DND-41 (cell line): Measurements from ENCODE around the gene CYP27B1.

ENCODE experiments used
- ATAC-seq: fragments of 200-7000 bp; cut with Tn5 transposase; 3 replicates; pipeline ENCODE4 v1.9.1; 2021; ENCODE audit warnings: low read depth; ENCODE audit not compliant: insufficient read depth
- DNase-seq: peaks from one replicate; pipeline ENCODE4 v3.0.0-alpha.2; 2020
- H2AFZ ChIP-seq: 2 replicates; pipeline ENCODE4 v1.6.0; 2012; ENCODE audit warnings: low read depth, low read length
- H3K27ac ChIP-seq: 2 replicates; pipeline ENCODE4 v1.5.1; 2012; ENCODE audit warnings: low read length, inconsistent platforms
- H3K27me3 ChIP-seq: fragments of 200-600 bp; sonication (generic); 2 replicates; pipeline ENCODE4 v1.6.0; 2012; ENCODE audit warnings: low read length, mild to moderate bottlenecking, inconsistent platforms; ENCODE audit not compliant: insufficient read depth, poor library complexity
- H3K36me3 ChIP-seq: 2 replicates; pipeline ENCODE4 v1.5.1; 2012; ENCODE audit warnings: low read length, inconsistent platforms; ENCODE audit not compliant: insufficient read depth
- H3K4me1 ChIP-seq: 2 replicates; pipeline ENCODE4 v1.5.1; 2012; ENCODE audit warnings: mild to moderate bottlenecking, low read length; ENCODE audit not compliant: insufficient read depth
- H3K4me2 ChIP-seq: 2 replicates; pipeline ENCODE4 v1.6.0; 2012; ENCODE audit warnings: mild to moderate bottlenecking, moderate library complexity, low read length, inconsistent platforms; ENCODE audit not compliant: insufficient read depth
- H3K4me3 ChIP-seq, 2 experiments: fragments of 200-600 bp in 1 of 2; shearing (Covaris generic) in 1 of 2; 2 replicates each; pipeline ENCODE4 v1.5.1; 2012 to 2016; ENCODE audit warnings: inconsistent platforms in 2 of 2, low read length in 2 of 2, mild to moderate bottlenecking in 2 of 2, low read depth in 1 of 2, moderate library complexity in 1 of 2
- H3K79me2 ChIP-seq: 2 replicates; pipeline ENCODE4 v1.6.0; 2012; ENCODE audit warnings: low read length, inconsistent platforms; ENCODE audit not compliant: insufficient read depth
- H3K9ac ChIP-seq: 2 replicates; pipeline ENCODE4 v1.6.0; 2012; ENCODE audit warnings: low read depth, mild to moderate bottlenecking, inconsistent platforms, low read length, moderate library complexity
- H3K9me3 ChIP-seq: 2 replicates; pipeline ENCODE4 v1.5.1; 2012; ENCODE audit warnings: low read length, moderate library complexity, mild to moderate bottlenecking, inconsistent platforms; ENCODE audit not compliant: insufficient read depth, severe bottlenecking
- H4K20me1 ChIP-seq: 2 replicates; pipeline ENCODE4 v1.6.0; 2012; ENCODE audit warnings: low read length; ENCODE audit not compliant: insufficient read depth
- EZH2 ChIP-seq: IDR thresholded peaks from 3 replicates; pipeline ENCODE4 v1.6.1; 2012; ENCODE audit warnings: borderline replicate concordance, low read depth, mild to moderate bottlenecking, moderate library complexity, low read length, inconsistent platforms; ENCODE audit not compliant: severe bottlenecking
- TF ChIP-seq, protein P1 (sequence below): IDR thresholded peaks from 2 replicates; pipeline ENCODE4 v1.5.1; 2012; ENCODE audit warnings: borderline replicate concordance, low read length, moderate library complexity, mild to moderate bottlenecking; ENCODE audit not compliant: poor library complexity, severe bottlenecking; ENCODE audit errors: extremely low read depth

Gene CYP27B1

DNA sequence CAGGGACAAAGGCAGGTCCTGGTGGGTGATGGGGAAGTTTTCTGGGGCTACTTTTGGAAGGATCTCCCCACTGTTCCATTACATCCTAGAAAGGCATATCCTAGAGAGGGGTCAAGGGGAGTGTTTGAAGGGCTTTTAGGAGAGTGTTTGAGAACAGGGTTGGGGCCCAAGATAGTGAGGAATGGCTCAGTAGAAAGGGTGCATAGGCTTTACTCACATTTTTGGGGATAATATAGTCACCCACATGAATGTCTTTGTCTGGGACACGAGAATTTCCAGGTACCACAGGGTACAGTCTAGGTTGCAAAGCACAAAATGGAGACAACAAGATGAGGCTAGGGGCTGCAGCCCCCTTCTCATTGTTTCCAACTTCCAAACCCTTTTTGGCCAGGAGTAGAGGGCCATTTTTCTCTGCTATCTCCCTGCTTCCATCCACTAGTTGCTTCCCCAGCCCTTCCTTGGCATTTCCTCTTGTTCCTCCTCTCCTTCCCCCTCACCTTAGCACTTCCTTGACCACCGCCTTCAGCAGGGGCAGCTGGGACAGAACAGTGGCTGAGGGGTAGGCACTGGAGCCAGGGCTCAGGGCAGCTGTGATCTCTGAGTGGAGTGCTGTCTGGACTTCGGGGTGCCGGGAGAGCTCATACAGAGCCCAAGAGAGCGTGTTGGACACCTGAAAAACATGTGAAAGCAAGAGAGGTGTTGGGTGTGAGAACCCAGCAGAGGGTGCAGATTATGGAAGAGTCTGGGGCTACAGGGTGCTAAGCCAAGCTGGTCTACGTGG is 2.8 kb downstream of the CYP27B1 start:
- Histone ChIP-seq H4K20me1 (peaks cover 18% of the 10 kb centered on the region), H2AFZ (no peak overlapping the region), H3K79me2 (no peaks in the 10 kb centered on the region), H3K36me3 (peaks cover 24% of the 10 kb centered on the region), H3K4me1 (no peaks in the 10 kb centered on the region), H3K27ac (no peak overlapping the region), H3K9ac (no peak overlapping the region), H3K4me2 (no peak overlapping the region), H3K4me3 (no peak overlapping the region), H3K27me3 (no peaks in the 10 kb centered on the region), H3K9me3 (no peaks in the 10 kb centered on the region)
- TF ChIP-seq EZH2, result no peak
- TF ChIP-seq, protein P1, sequence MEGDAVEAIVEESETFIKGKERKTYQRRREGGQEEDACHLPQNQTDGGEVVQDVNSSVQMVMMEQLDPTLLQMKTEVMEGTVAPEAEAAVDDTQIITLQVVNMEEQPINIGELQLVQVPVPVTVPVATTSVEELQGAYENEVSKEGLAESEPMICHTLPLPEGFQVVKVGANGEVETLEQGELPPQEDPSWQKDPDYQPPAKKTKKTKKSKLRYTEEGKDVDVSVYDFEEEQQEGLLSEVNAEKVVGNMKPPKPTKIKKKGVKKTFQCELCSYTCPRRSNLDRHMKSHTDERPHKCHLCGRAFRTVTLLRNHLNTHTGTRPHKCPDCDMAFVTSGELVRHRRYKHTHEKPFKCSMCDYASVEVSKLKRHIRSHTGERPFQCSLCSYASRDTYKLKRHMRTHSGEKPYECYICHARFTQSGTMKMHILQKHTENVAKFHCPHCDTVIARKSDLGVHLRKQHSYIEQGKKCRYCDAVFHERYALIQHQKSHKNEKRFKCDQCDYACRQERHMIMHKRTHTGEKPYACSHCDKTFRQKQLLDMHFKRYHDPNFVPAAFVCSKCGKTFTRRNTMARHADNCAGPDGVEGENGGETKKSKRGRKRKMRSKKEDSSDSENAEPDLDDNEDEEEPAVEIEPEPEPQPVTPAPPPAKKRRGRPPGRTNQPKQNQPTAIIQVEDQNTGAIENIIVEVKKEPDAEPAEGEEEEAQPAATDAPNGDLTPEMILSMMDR, result no peak
- DNase-seq (no peak), ATAC-seq (no peak)

DNA sequence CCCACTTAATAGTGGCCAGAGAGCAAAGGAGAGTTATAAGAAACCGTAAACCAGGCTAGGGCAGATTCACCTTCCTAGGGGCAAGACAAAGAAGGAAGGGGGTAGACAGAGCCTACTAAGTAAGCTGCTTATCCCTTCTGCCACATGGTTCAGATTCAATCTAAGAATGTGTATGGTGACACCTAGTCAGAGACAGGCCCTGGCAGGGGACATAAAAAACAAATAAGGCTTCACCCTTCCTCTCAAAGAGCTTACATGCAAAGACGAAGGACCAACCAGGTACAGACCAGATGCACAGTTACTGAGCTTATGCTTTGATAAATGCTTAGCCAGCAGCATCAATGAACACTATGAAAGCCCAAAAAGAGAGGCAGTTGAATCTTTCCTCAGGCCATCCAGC is 4.4 kb downstream of the CYP27B1 start:
- Histone ChIP-seq H3K27me3 (no peaks in the 10 kb centered on the region), H3K9ac (no peak overlapping the region), H4K20me1 (peaks cover 32% of the 10 kb centered on the region), H3K4me2 (no peak overlapping the region), H3K36me3 (peaks cover 28% of the 10 kb centered on the region), H3K27ac (no peak overlapping the region), H2AFZ (no peak overlapping the region), H3K9me3 (no peaks in the 10 kb centered on the region), H3K4me1 (no peaks in the 10 kb centered on the region), H3K4me3 (no peak overlapping the region), H3K79me2 (no peaks in the 10 kb centered on the region)
- no peak for ATAC-seq
- TF ChIP-seq, protein P1, result no peak
- DNase-seq, result no peak

DNA sequence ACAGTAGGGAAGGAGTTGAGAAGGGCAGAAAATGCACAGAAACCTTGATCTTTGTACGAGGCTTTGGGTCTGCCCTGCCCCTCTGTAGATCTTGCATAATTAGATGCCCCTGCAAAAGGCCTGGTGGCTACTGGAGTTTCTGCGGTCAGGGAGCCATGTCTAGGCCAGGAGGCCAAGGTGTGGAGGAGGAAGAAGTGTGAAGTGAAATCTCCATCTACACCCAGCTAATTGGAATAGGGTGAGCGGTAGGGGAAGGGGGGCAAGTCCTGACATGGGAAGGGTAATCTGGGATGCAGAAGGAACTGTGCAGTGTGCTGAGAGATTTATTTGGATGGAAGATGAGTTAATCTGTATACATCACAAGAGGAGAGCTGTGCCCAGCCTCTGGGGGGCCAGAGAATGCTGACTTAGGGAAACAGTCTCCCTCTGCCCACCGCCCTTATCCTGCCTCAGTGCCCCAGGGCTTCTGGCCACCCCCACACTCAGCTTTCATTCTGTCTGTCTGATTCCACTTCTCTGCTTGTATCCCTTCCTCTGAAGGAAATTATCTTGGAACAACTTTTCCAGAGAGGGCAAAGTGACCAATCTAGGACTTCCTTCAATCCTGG is 5.4 kb downstream of the CYP27B1 start:
- no peak for DNase-seq
- no peak for ATAC-seq
- no peak overlapping the region for H3K4me2 ChIP-seq
- H3K79me2 ChIP-seq, result peaks cover 6% of the 10 kb centered on the region
- no peaks in the 10 kb centered on the region for H3K27me3 ChIP-seq
- peaks cover 35% of the 10 kb centered on the region for H3K36me3 ChIP-seq
- H2AFZ ChIP-seq, result no peak overlapping the region
- H3K4me1 ChIP-seq, result peaks cover 6% of the 10 kb centered on the region
- no peak overlapping the region for H3K27ac ChIP-seq
- no peak for TF ChIP-seq EZH2
- TF ChIP-seq, protein P1, result no peak
- peaks cover 37% of the 10 kb centered on the region for H4K20me1 ChIP-seq
- no peak overlapping the region for H3K4me3 ChIP-seq
- no peak overlapping the region for H3K9ac ChIP-seq
- H3K9me3 ChIP-seq, result no peaks in the 10 kb centered on the region
